Iris pigment epithelial cell (primary cell): ENCODE results near the gene ACYP2.
"Not testable (repeated sequence)": the region's sequence is repeated elsewhere in the genome, so short reads cannot be mapped to it uniquely, and the experiment has no call there.

ENCODE experiments used
- DNase-seq: peaks from one replicate; pipeline ENCODE4 v3.0.0-alpha.2; 2011; ENCODE audit warnings: low read depth

ACYP2 gene

GRCh38 chr2:54271843-54272627, 156.6 kb downstream of the ACYP2 start:
- DNase-seq: no peak

GRCh38 chr2:54274781-54275242, 159.4 kb downstream of the ACYP2 start:
- DNase-seq: peak; percentile 47

GRCh38 chr2:54275541-54275940, 160.1 kb downstream of the ACYP2 start:
- no peak for DNase-seq

GRCh38 chr2:54279385-54279784, 164.0 kb downstream of the ACYP2 start:
- no peak for DNase-seq

- DNase-seq: no peak
Observed at GRCh38 chr2:54284826-54285225, 169.4 kb downstream of the ACYP2 start.

- no peak for DNase-seq
Observed at GRCh38 chr2:54285451-54285850, 170.0 kb downstream of the ACYP2 start.

GRCh38 chr2:54287532-54287931, 172.1 kb downstream of the ACYP2 start:
- no peak for DNase-seq

- no peak for DNase-seq
Observed at GRCh38 chr2:54289917-54290316, 174.5 kb downstream of the ACYP2 start.

GRCh38 chr2:54290356-54291025, 175.1 kb downstream of the ACYP2 start:
- DNase-seq: no peak

GRCh38 chr2:54294665-54295064, 179.2 kb downstream of the ACYP2 start:
- DNase-seq: not testable (repeated sequence)

- no peak for DNase-seq
Observed at GRCh38 chr2:54295911-54296310, 180.5 kb downstream of the ACYP2 start.

GRCh38 chr2:54298514-54298913, 183.1 kb downstream of the ACYP2 start:
- DNase-seq: no peak

- DNase-seq: no peak
Observed at GRCh38 chr2:54303631-54304030, 188.2 kb downstream of the ACYP2 start.

GRCh38 chr2:54306556-54306955, 191.1 kb downstream of the ACYP2 start:
- DNase-seq: peak; percentile 46

- DNase-seq: no peak
Observed at GRCh38 chr2:54308186-54308585, 192.8 kb downstream of the ACYP2 start.

GRCh38 chr2:54308782-54309181, 193.4 kb downstream of the ACYP2 start:
- no peak for DNase-seq

- no peak for DNase-seq
Observed at GRCh38 chr2:54310311-54310710, 194.9 kb downstream of the ACYP2 start.

- no peak for DNase-seq
Observed at GRCh38 chr2:54310961-54311360, 195.5 kb downstream of the ACYP2 start.

- no peak for DNase-seq
Observed at GRCh38 chr2:54313147-54313546, 197.7 kb downstream of the ACYP2 start.

GRCh38 chr2:54317973-54318372, 202.6 kb downstream of the ACYP2 start:
- DNase-seq: no peak

GRCh38 chr2:54318821-54319220, 203.4 kb downstream of the ACYP2 start:
- DNase-seq: no peak

- peak; percentile 30 for DNase-seq
Observed at GRCh38 chr2:54321047-54321446, 205.6 kb downstream of the ACYP2 start.

GRCh38 chr2:54324517-54324916, 209.1 kb downstream of the ACYP2 start:
- DNase-seq: not testable (repeated sequence)
